CMK (cell line): Measurements from ENCODE around the gene ZFYVE27.

Experiments used
- DNase-seq: peaks from one replicate; pipeline ENCODE4 v3.0.0-alpha.2; 2010; ENCODE audit warnings: low read depth

Gene ZFYVE27

DNA sequence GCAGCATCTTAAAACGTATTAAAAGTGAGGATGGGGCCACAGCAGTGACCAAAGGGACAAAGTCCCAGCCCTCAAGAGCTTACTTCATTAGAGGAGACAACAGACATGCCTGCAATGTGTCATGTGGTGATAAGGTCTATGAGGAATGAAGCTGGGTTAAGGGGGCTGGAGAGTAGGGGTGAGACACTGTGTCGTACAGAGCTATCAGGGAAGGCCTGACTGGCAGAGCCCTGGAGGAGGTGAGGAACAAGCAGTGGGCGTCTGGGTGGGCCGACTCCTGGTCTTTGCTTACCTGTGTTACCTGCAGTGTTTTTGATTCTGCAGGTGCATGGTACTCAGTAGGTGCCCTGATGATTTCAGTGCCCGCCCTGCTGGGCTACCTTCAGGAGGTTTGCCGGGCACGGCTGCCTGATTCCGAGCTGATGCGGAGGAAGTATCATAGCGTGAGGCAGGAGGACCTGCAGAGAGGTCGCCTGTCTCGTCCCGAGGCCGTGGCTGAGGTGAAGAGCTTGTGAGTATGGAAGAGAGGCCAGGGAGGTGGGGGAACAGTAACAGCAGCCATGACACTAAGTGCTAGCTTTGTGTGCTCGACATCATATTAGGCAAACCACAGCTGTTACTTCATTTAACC lies 7.6 kb downstream of the ZFYVE27 start:
- no peak for DNase-seq

DNA sequence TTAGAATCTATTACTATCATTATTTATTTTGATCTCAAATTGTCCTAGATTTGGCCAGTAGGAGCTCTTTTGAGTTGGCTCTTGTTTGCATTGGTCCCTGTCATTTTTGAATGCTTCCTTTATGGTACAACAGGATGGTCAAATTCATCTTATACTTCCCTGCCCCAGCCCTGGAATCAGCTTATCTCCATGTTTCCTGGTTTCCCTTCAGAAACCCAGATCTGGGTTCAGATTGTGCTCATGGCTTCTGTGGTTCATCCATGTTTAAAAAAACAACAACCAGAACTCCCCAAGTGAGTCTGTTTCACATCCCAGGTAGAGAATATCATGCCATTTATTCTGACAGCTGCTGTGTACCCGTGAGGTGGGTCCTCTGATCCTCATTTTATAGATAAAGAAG lies 10.6 kb downstream of the ZFYVE27 start:
- no peak for DNase-seq

DNA sequence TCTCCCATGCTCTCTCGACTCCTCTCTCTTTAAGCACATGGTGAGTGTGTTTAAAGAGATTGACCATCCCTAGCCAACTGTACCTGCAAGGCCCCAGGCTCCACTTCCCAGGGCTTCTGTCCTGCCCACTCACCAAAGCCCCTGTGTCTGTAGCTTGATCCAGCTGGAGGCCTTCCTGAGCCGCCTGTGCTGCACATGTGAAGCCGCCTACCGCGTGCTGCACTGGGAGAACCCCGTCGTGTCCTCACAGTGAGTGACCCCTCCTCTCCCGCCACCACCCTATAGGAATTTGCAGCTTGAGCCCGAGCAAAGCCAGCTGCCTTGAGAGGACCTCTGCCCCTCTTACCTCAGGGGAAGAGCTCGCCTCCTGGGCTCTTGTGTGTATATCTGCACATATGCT lies 11.2 kb downstream of the ZFYVE27 start:
- no peak for DNase-seq

DNA sequence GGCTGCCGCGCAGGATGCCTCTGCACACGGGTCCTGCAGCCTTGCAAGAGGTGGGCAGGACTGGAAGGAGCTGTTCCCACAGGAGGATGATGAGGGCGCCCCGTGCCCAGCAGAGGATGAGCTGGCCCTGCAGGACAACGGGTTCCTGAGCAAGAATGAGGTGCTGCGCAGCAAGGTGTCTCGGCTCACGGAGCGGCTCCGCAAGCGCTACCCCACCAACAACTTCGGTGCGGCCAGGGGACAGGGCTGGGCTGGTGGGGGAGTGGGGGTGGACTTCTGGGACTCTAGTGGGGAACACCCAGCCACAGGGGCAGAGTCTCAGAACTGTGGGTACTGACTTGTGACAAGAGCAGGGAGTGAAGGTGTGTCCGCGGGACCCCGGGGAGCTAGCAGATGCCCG lies 16.0 kb downstream of the ZFYVE27 start:
- no peak for DNase-seq

DNA sequence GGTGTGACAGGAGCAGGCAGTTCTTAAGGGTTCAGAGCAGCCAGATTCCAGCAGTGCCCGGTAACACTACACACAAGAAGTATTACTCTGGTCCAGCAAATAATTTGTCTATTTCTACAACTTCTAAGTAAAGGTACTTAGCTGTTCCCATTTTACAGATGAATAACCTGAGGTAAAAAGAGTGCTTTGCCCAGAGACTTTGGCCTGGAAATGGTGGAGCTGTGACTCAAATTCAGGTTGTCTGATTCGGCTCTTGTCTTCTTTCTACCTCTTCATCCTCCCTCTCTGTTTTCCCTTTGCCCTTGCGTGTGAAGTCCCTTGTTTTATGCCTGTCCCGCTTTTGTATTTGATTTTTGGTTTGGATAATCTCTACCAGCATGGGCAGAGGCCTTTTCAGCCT lies 17.8 kb downstream of the ZFYVE27 start:
- no peak for DNase-seq

DNA sequence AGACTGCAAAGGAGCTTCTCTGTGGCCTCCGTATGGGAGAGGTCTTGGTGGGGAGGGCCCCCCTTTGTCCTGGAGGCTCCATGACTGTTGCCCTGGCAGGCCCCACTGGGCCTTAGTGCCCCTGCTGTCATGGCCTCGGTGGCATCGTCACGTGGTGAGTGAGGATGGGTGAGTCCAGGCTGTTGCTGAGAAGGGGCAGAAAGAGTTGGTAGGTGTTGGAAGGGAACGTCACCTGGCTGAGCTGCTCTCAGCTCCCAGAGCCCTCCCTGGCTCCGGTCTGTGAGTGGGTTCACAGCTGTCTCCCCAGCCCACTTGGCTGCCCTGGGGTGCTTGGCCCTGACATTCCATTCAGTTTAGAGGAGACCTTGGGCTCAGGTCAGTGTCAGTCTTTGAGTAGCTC lies 18.8 kb downstream of the ZFYVE27 start:
- DNase-seq, result no peak

DNA sequence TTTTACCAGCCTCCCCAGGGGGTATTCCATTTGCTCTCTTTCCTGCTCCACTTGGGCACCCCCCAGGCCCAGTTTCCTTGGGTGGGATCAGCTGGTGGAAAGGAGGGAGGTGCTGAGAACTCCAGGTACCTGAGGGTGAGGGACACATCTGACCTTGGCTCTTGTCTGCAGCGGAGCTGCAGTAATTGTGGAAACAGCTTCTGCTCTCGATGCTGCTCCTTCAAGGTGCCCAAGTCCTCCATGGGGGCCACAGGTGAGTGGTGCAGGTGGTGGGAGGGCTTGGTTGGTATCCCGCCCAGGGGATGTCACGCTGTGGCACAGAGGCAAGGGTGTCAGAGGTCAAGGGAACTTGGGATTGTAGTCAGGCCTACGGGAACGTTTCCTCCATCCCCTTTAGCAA lies 20.5 kb downstream of the ZFYVE27 start:
- DNase-seq, result no peak

DNA sequence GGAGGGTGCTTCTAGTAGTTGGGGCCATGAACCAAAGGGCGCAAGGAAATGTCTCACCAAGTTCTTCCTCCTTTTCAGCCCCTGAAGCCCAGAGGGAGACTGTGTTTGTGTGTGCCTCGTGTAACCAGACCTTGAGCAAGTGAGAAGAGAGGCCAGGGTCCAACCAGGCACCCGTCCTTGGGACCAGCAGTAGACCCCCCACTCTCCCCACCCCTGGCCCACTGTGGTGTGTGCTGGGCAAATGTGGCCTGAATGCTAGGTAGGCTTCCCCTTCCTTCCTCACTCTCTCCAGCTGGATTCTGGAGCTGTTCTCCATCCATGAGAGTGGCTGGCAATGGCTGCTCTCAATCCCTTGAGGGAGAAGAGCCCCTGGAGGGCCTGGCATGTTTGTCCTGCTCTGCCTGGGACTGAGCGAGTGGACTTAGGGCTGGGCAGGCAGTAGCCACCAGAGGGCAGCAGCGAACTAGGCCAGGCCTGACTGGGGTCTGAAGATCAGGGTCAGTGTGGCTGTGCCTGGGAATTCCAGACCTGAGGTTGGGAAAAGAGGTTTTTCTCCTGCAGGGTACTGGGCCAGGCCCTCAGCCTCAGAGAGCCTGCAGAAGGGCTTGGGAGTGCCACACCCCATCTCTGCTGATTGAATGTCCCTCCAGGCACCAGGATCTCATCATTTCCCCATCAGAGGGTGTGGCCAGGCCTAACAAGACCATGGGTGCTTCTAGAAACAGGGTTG lies 22.4 kb downstream of the ZFYVE27 start:
- DNase-seq, result peak; percentile 59

DNA sequence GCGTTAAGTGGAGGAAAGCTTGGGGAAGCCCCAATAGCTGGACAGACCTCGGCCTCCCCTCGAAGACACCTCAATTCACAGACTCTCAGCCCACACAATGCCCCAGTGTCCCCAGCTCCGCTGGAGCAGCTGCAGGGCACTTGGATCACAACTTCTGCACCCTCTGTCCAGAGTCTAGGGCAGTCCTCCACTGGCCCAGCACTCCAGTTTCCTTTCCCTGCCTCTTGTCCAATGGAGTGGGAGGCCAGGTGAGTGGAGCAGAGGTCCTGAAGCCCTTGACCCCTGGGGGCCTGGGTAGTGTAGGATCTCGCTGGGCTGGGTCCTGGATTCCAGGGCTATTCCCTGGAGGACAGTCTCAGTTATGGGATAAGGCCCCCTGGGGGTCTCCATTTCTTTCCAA lies 23.0 kb downstream of the ZFYVE27 start:
- DNase-seq, result no peak

DNA sequence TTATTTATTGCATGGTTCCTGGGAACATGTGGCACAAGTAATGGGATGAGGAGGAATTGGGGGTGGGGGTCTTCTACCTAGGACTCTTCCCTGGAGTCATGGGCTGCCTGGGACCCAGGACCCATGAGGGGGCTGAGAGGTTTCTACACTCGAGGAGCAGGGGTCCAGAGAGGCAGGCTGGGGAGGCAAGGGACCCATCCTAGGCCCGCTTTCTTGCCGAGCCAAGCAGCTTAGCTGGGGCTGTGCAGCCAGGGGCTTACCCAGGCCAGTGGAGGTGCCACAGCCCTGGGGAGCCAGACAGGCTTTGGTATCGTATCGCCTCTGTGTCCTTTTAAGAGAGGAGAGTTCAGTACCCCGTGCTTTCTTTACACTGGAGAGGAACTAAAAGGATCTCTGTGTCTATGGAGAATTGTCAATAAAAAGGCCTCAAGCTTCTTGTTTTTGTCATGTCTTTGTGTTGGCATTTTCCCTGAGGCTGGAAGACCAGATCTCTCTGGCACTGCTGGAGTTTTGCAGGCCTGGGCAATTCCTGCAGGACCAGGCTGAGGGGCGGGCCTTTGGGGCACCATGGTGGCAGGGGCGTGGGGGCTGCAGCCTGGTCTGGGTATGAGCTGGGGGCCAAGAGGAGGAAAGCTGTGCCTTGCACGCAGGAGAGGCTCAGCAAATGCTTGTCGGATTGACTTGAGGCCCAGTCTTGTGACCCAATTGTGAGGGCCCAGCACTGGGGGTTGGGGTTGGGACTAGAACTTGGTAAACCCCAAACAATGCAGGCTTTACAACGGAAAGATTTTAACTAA lies 23.7 kb downstream of the ZFYVE27 start:
- DNase-seq, result no peak

DNA sequence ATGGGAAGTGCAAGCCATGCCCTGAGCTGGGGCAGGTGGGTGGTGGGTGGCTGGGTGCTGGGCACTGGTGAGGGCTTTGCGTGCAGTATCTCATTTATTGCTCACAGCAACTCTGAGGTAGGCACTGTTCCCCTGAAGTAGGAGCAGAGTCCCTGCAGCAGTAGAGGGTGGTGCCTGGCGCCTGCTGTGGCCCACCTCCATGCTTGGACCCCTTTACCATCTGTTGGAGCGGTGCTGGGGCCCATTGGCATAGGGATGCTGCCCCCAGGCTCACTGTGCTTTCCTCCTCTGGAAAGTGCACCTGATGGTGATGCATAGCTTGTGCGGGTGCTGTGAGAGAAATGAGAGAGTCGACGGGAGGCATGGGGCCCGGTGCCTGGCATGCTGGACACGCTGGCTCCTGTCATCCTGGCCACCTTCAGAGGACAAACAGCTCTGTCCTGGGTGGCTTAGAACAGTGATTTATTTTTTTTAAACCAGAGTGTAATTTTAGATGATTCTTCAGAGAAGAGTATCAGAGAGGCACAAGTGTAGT lies 24.5 kb downstream of the ZFYVE27 start:
- no peak for DNase-seq

DNA sequence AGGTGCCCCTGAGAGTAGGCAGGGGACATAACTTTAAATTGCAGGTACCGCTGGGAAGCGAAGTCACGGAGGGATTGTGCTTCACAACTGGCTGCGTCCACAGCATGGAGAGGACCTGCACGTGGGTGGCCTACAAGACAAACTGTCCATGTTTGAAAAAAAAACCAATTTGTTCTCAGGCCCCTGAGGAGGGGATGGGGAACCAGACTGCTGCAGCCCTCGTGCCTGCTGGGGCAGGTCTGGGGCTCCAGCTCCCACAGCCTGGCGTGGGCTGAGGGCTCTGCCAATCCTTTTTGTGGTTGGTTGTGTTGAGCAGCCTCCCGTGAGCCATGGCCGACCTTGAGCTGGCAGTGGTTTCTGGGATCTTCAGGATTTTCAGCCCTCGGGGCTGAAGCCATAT lies 25.1 kb downstream of the ZFYVE27 start:
- no peak for DNase-seq

DNA sequence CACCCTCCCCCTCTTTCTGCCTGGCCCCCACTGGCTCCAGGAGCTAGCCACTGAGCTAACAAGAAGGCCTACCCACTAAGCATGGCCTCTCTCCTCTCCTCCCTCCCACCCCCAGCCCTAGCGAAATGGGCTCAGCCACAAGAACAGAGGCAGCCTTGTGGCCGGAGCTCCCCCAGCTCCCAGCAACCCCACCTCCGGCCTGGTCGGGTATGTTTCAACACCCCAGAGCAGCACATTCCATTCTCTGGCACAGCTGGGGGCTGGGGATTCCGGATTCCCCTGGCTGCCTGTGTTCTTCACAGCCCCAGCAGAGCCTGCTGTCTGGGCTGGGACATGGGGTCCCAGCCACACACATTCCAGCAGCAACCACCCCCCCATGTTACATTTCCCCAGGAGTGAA lies 25.9 kb downstream of the ZFYVE27 start:
- DNase-seq, result no peak

DNA sequence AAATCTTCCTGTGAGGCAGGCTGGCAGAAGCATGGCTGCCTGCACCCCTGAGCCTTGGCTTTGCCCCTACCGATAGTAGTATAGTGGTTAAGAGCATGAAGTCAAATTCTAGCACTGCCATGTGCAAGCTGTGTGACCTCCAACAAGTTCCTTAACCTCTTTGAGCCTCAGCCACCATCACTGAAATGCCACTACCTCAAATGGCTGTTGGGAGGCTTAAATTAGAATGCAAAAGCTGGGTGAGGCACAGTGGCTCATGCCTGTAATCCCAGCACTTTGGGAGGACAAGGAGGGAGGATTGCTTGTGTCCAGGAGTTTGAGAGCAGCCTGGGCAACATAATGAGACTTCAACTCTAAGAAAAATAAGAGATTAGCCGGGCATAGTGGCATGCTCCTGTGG lies 26.5 kb downstream of the ZFYVE27 start:
- DNase-seq, result no peak

DNA sequence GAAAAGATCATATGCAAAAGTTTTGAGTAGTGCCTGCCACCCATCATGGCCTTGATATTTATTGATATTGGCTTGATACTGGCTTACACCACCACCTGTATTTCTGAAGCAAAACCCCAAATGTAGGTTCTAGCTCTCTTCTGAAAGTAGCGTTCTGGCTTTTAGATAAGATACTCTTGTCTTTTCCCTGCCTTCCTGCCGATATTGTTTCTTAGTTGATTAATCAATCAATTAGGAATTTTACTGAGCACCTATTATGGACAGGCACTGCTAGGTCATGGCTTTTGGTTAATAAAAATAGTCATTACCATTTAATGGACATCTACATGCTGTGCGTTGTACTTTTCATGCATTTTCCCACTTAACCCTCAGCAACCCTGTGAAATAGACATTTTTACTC lies 27.0 kb downstream of the ZFYVE27 start:
- no peak for DNase-seq

DNA sequence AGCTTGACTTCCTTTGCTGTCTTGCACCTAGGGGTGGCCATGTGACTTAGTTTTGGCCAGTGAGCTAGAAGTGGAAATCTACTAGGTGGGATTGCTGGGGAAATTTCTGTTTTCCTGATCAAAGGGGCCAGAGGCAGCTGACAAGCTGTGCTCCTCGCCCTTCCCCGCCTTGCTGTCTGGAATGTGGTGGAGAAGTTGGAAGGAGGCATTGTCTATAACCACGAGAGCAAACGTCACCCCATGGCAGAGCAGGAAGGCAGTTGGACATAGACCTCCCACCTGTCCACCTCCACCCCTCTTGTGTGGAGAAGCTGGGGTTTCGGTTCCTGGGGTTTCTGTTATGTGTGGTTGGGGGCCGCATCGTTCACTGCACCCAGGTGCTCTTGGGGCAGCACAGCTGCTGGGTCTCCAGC lies 27.6 kb downstream of the ZFYVE27 start:
- no peak for DNase-seq

DNA sequence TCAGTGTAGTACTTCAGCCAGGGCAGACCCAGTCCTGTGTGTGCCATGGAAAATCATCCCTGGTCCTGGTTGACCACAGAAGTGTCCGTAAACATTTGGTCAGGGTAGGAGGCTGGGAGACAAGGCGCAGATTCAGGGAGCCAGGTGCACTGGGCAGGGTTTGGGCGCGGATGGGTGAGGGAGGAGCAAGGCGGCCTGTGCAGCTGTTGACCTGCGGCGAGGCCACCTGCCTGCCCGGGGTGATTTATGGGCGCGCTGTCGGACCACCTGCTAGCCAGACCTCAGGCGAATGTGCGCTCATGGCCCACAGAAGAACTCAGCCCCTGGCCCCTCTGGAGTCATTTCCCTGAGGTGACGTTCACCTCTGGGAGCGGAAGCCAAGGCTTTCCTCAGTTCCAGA lies 28.3 kb downstream of the ZFYVE27 start:
- DNase-seq, result no peak

DNA sequence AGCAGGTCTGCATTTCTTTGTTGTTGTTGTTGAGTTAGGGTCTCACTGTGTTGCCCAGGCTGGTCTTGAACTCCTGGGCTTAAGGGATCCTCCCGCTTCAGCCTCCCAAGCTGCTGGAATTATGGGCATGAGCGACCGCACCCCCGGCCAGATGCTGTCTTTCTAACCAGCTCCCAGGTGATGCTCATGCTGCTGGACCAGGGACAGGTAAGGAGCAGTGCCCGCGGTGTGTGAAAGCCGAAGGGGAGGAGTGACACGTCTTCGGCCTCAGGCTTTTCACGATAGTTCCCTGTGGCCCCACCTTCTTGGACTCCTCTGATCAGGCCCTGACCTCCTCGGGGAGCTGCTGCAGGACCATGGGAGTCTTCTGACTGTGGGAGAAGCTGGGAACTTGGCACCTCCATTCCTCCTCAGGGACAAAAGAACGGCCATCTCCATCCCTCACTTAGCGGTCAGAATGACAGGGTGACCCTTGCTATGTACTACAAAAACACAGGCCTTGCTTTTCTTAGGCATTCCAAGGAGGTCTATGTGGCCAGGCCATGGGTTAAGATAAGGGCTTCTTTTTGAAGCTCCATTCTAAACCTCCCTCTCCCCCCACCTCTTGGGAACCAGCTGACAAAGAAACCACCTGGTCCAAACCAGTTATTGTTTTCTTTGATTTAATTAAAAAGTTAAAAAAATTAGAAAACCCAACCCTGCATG lies 29.3 kb downstream of the ZFYVE27 start:
- no peak for DNase-seq

DNA sequence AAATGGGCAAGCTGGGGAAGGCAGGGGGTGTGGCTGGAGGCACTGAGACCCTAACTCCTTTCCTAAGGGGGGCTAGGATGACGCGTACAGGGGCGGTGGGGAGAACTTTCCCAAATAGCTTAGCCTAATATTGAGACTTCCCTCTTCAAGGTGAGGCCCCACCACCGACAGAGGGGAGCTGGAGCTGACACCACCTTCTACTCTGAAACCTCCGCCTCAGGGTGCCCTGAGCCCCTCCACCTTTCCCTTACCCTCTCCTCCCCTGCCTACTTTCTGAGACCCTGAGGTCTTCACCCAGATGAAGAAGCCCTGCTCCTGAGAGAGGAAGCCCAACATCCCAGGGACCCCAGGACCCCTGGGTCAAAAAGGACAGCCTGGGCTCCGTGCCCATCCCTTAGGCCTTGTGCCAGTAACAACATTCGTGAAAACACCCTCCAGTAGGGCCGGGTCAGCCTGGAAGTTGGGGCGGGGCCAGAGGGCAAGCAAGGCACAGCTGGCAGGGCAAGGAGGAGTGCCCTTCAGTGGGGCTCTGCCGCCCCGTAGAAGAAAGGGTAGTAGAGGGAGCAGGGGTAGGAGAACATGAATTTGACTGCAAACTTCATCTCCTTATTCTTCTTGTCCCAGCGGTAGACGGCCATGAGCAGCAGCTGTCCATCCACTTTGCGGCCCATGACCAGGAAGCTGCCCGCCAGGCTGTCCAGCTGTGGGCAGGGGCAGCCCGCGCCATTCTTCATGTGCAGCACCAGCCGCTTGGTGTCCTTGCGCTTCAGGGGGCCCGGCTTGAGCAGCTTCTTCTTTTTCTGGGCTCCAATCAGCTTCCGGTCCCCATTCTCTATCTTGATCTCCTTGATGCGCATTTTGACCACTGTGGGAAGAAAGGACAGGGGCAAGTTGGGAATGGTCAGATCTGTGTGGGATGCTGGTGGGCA lies 30.3 kb downstream of the ZFYVE27 start:
- DNase-seq, result no peak

DNA sequence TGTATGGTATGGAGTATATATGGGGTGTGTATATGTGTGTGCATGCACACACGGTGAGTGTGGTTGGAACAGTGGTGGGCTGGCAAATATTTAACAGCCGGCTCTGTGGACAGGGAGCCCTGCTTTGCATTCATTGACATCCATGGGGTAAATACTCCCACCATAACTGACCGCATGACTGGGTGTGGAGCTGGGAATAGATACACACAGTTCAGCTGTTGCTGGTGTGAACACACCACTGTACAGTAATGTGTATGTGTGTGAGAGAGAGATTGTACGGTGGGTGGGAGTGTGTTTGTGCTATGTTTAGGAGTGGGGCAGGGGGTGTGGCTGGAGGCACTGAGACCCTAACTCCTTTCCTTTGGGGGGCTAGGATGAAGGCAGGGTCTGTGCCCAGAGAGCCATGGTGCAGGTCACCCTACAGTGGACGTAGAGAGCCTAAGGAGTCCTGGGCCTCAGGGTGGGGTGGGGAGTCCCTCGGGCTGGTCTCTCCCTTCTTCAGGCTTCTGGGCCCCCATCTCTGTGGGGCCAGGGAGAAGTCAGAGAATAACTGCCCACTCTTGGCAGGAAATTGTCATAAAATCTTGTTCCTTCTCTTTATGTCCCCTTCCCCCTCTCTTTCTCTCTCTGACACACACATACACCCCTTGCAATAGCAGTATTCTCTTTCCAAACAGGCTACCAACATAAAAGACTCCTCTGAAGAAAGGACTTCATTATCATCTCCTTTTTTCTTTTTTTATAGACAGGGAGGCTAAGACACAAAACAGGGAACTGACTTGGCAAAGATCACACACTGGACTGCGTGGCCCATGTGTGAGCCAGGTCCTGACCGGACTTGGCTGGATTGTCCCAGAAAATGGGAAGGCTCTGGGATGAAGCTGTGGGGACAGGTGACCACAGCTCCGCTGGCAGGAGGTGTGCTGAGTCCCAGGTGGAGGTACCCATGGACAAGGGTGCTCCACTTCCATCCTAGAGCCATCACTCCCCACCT lies 31.7 kb downstream of the ZFYVE27 start:
- DNase-seq, result no peak
